HCT116 (cell line): ENCODE measurements around the gene PSMC3IP. TPM values are rescaled to one million over a fixed set of nuclear protein-coding genes. Genes with fewer than 3 reads are reported as not detected.

Experiments used
- ATAC-seq: fragments of 200-7000 bp; cut with Tn5 transposase; 2 replicates; pipeline ENCODE4 v1.9.1; 2020; ENCODE audit warnings: mild to moderate bottlenecking, moderate library complexity
- BruUV-seq: library from RNA; stranded (reverse); fragments of 400-500 nt; replicated peaks from 2 replicates; lab custom pipeline; 2021; lab: Mats Ljungman, UMichigan
- CTCF ChIA-PET: fragments of 300-600 bp; sonication (Branson Sonifier 250); formaldehyde crosslinking; loops from one replicate; lab custom pipeline; 2021; ENCODE audit warnings: antibody characterized with exemption; lab: Charles Lee
- POLR2A ChIA-PET: fragments of 300-600, 350-600 bp; sonication (Branson Sonifier 250); formaldehyde crosslinking; loops from one replicate; lab custom pipeline; 2021; ENCODE audit warnings: antibody characterized with exemption; lab: Charles Lee
- RAD21 ChIA-PET, 2 experiments: fragments of 300-600 bp; sonication (Branson Sonifier 250); formaldehyde crosslinking; loops; one replicate each; lab custom pipeline; 2023; ENCODE audit warnings: low total read pairs in 2 of 2; ENCODE audit not compliant: uncharacterized antibody in 2 of 2, unreplicated experiment in 2 of 2, low non-redundant PET in 1 of 2; lab: Charles Lee
- DNase-seq: peaks from one replicate; pipeline ENCODE4 v3.0.0-alpha.2; 2010; ENCODE audit warnings: low read depth, low spot score
- H2AFZ ChIP-seq: fragments of 200-600 bp; shearing (Covaris generic), sonication (generic); 2 replicates; pipeline ENCODE4 v1.6.1; 2017; ENCODE audit warnings: low read depth, mixed run types, mixed read lengths, antibody characterized with exemption, low read length; ENCODE audit not compliant: poor library complexity, severe bottlenecking
- H3K27ac ChIP-seq: 2 replicates; pipeline ENCODE4 v1.5.1; 2012; ENCODE audit warnings: low read depth, low read length
- H3K27me3 ChIP-seq: fragments of 200-600 bp; sonication (generic); 2 replicates; pipeline ENCODE4 v1.6.1; 2016; ENCODE audit warnings: mixed run types, low read length, mixed read lengths; ENCODE audit not compliant: insufficient read depth
- H3K36me3 ChIP-seq, 2 experiments: fragments of 200-500 bp in 1 of 2; fragments of 200-600 bp in 1 of 2; sonication (Bioruptor generic) in 1 of 2; sonication (generic) in 1 of 2; 2 replicates each; pipeline versions ENCODE4 v1.5.1 to v1.6.1; 2014 to 2016; ENCODE audit warnings: low read length in 2 of 2, inconsistent platforms in 1 of 2, mixed read lengths in 1 of 2, mixed run types in 1 of 2; ENCODE audit not compliant: insufficient read depth in 2 of 2, control insufficient read depth in 1 of 2
- H3K4me1 ChIP-seq, 2 experiments: fragments of 200-600 bp in 1 of 2; sonication (generic) in 1 of 2; 2 replicates each; pipeline versions ENCODE4 v1.5.1 to v1.6.1; 2012 to 2017; ENCODE audit warnings: low read length in 2 of 2, inconsistent platforms in 1 of 2, mild to moderate bottlenecking in 1 of 2, mixed read lengths in 1 of 2, mixed run types in 1 of 2, moderate library complexity in 1 of 2; ENCODE audit not compliant: insufficient read depth in 2 of 2, control insufficient read depth in 1 of 2
- H3K4me2 ChIP-seq: fragments of 200-600 bp; sonication (generic); 2 replicates; pipeline ENCODE4 v1.6.1; 2017; ENCODE audit warnings: mixed run types, low read length, mixed read lengths
- H3K4me3 ChIP-seq, 2 experiments: fragments of 200-600 bp in 1 of 2; sonication (generic) in 1 of 2; replicated peaks in 1 of 2; 2 replicates each; pipeline ENCODE4 v1.5.1; 2011 to 2016; ENCODE audit warnings: low read length in 2 of 2, control low read depth in 1 of 2, low read depth in 1 of 2, mild to moderate bottlenecking in 1 of 2, mixed read lengths in 1 of 2, mixed run types in 1 of 2
- H3K79me2 ChIP-seq: fragments of 200-600 bp; sonication (generic); 2 replicates; pipeline ENCODE4 v1.6.1; 2017; ENCODE audit warnings: mild to moderate bottlenecking, mixed run types, low read length, moderate library complexity, mixed read lengths; ENCODE audit not compliant: insufficient read depth
- H3K9ac ChIP-seq: fragments of 200-600 bp; sonication (generic); 2 replicates; pipeline ENCODE4 v1.6.1; 2016; ENCODE audit warnings: low read length, mixed read lengths
- H3K9me2 ChIP-seq: fragments of 200-600 bp; sonication (generic), shearing (Covaris generic); 2 replicates; pipeline ENCODE4 v1.6.1; 2017; ENCODE audit warnings: mixed run types, mild to moderate bottlenecking, moderate library complexity; ENCODE audit not compliant: insufficient read depth
- H3K9me3 ChIP-seq, 2 experiments: fragments of 200-500 bp in 1 of 2; fragments of 200-600 bp in 1 of 2; sonication (Bioruptor generic) in 1 of 2; sonication (generic) in 1 of 2; 2 replicates each; pipeline ENCODE4 v1.6.1; 2014 to 2017; ENCODE audit warnings: low read length in 2 of 2, mixed read lengths in 2 of 2, inconsistent platforms in 1 of 2, low read depth in 1 of 2, mild to moderate bottlenecking in 1 of 2, mixed run types in 1 of 2, moderate library complexity in 1 of 2; ENCODE audit not compliant: control insufficient read depth in 1 of 2, insufficient read depth in 1 of 2
- H4K20me1 ChIP-seq: fragments of 200-600 bp; sonication (generic), shearing (Covaris generic); 2 replicates; pipeline ENCODE4 v1.6.1; 2017; ENCODE audit warnings: mixed run types, mild to moderate bottlenecking, moderate library complexity; ENCODE audit not compliant: insufficient read depth
- CBX3 ChIP-seq: IDR thresholded peaks from 2 replicates; pipeline ENCODE4 v1.6.1; 2012; ENCODE audit warnings: low read depth
- CEBPB ChIP-seq: IDR thresholded peaks from 2 replicates; pipeline ENCODE4 v1.6.1; 2012; ENCODE audit warnings: low read depth
- EGR1 ChIP-seq: IDR thresholded peaks from 2 replicates; pipeline ENCODE4 v1.6.1; 2012; ENCODE audit warnings: low read depth
- EZH2phosphoT487 ChIP-seq: fragments of 200-600 bp; IDR thresholded peaks from 2 replicates; pipeline ENCODE4 v1.6.1; 2018; ENCODE audit warnings: antibody characterized with exemption, borderline replicate concordance
- FOSL1 ChIP-seq: IDR thresholded peaks from 2 replicates; pipeline ENCODE4 v1.6.1; 2012; ENCODE audit warnings: low read depth
- JUND ChIP-seq: IDR thresholded peaks from 2 replicates; pipeline ENCODE4 v1.6.1; 2012
- POLR2A ChIP-seq: IDR thresholded peaks from 2 replicates; pipeline ENCODE4 v1.7.0; 2011; ENCODE audit warnings: borderline replicate concordance; ENCODE audit not compliant: insufficient read depth, insufficient read length; ENCODE audit errors: extremely low read depth
- SIN3A ChIP-seq: IDR thresholded peaks from 2 replicates; pipeline ENCODE4 v1.6.1; 2012; ENCODE audit warnings: low read depth
- SP1 ChIP-seq: IDR thresholded peaks from 2 replicates; pipeline ENCODE4 v1.6.1; 2012; ENCODE audit warnings: low read depth
- TCF7L2 ChIP-seq: IDR thresholded peaks from 2 replicates; pipeline ENCODE4 v1.7.0; 2011; ENCODE audit warnings: borderline replicate concordance, inconsistent platforms; ENCODE audit not compliant: insufficient read depth, insufficient read length; ENCODE audit errors: extremely low read depth
- YY1 ChIP-seq: IDR thresholded peaks from 2 replicates; pipeline ENCODE4 v1.6.1; 2011; ENCODE audit warnings: low read length, low read depth, moderate library complexity, mild to moderate bottlenecking; ENCODE audit not compliant: insufficient replicate concordance; ENCODE audit errors: extremely low read depth
- ZNF274 ChIP-seq: fragments of 200-500 bp; sonication (Bioruptor generic); IDR thresholded peaks from 2 replicates; pipeline ENCODE4 v1.6.1; 2014; ENCODE audit warnings: mild to moderate bottlenecking, low read depth, low read length, inconsistent platforms
- intact Hi-C: fragments of 100-400 bp; cut with micrococcal nuclease; formaldehyde crosslinking; loops from 2 replicates; pipeline ENCODE4 v1.10.0; 2022
- total RNA-seq: library from RNA; stranded (reverse); gene quantifications from one replicate; pipeline ENCODE4 v1.2.1, GENCODE V29; 2021; ENCODE audit not compliant: unreplicated experiment
- TF ChIP-seq, protein P1 (sequence below): IDR thresholded peaks from 2 replicates; pipeline ENCODE4 v1.6.1; 2012

PSMC3IP gene
- total RNA-seq, 1 experiment from 2014 or later = 24.3 TPM

DNA sequence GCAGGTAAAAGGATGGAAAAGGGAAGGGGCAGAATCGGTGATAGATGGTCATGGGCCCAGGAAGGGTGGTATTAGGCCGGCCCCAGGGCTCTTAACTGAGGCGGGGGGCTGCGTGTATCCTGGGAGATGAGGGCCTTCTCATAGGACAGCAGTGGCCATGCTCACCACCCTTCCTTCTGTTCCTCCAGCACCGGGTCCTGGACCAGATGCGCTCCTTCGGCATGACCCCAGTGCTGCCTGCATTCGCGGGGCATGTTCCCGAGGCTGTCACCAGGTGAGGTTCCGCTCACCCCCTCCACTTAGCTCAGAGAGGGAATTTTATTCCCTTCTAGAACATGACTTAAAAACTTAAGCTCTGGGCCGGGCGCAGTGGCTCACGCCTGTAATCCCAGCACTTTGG is 39.0 kb downstream of the PSMC3IP start:
- no peaks in the 10 kb centered on the region for H3K27me3 ChIP-seq
- no peak overlapping the region for H3K4me3 ChIP-seq
- no peaks in the 10 kb centered on the region for H3K9me3 ChIP-seq
- ATAC-seq (no peak), DNase-seq (no peak)
- H3K79me2 ChIP-seq = no peaks in the 10 kb centered on the region
- H4K20me1 ChIP-seq = no peaks in the 10 kb centered on the region
- BruUV-seq = no TSS peak
- H3K36me3 ChIP-seq = no peaks in the 10 kb centered on the region; a peak in 1 of 4 replicates
- TF ChIP-seq TCF7L2 (no peak), POLR2A (no peak), CBX3 (no peak), CEBPB (no peak), SIN3A (no peak), SP1 (no peak), FOSL1 (no peak), JUND (no peak), ZNF274 (no peak), YY1 (no peak), EZH2phosphoT487 (no peak)
- intact Hi-C loops = no loop called here
- H3K4me2 ChIP-seq = no peak overlapping the region
- POLR2A ChIA-PET = no interaction called here
- peaks cover 19 to 34% of the 10 kb centered on the region in 2 experiments for H3K4me1 ChIP-seq
- H2AFZ ChIP-seq = no peak overlapping the region
- CTCF ChIA-PET = interaction anchor here (2.2 kb wide), 1 partner anchor 10 kb away, joined by 7 read pairs; no protein-coding TSS in a partner anchor
- RAD21 ChIA-PET = no interaction called here
- H3K27ac ChIP-seq = no peak overlapping the region
- no peak overlapping the region for H3K9ac ChIP-seq
- no peaks in the 10 kb centered on the region for H3K9me2 ChIP-seq

DNA sequence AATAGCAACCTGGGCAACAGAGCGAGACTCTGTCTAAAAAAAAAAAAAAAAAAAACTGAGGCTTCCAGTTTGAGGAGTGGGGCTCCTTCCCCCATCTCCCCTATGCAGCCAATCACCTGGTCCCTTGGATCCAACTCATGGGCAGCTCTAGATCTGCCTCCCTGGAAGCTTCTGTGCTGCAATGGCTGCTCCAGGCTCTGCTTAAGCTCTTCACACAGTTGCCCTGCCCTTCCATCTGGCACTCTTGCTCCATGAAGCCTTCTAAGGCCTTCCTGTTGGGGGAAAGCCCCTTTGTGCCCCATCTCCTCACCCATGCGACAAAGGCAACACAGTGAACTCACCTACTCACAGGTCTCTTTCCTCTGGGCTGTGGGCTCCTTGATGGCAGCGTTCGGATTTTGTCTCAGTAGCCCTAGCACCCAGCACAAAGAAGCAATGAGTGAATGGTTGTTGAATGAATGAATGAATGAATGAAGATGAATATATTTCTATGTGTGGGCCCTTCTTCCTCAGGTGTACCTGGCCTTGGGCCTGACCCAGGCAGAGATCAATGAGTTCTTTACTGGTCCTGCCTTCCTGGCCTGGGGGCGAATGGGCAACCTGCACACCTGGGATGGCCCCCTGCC is 39.6 kb downstream of the PSMC3IP start:
- CTCF ChIA-PET = interaction anchor here (2.2 kb wide), 1 partner anchor 10 kb away, joined by 7 read pairs; no protein-coding TSS in a partner anchor
- H3K79me2 ChIP-seq = no peaks in the 10 kb centered on the region
- H2AFZ ChIP-seq = no peak overlapping the region
- no peak overlapping the region for H3K9ac ChIP-seq
- H3K27me3 ChIP-seq = no peaks in the 10 kb centered on the region
- no peaks in the 10 kb centered on the region; a peak in 1 of 4 replicates for H3K36me3 ChIP-seq
- ATAC-seq = no peak
- H3K4me2 ChIP-seq = no peak overlapping the region
- no peaks in the 10 kb centered on the region for H3K9me2 ChIP-seq
- RAD21 ChIA-PET = no interaction called here
- POLR2A ChIA-PET = no interaction called here
- H3K9me3 ChIP-seq = no peaks in the 10 kb centered on the region
- TF ChIP-seq JUND (no peak), SP1 (no peak), SIN3A (no peak), EGR1 (no peak), YY1 (no peak), POLR2A (no peak)
- TF ChIP-seq, protein P1, sequence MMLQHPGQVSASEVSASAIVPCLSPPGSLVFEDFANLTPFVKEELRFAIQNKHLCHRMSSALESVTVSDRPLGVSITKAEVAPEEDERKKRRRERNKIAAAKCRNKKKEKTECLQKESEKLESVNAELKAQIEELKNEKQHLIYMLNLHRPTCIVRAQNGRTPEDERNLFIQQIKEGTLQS = no peak
- DNase-seq = no peak
- no peak overlapping the region for H3K4me3 ChIP-seq
- peaks cover 19 to 34% of the 10 kb centered on the region in 2 experiments for H3K4me1 ChIP-seq
- no peaks in the 10 kb centered on the region for H4K20me1 ChIP-seq
- no TSS peak for BruUV-seq
- intact Hi-C loops = no loop called here
- no peak overlapping the region for H3K27ac ChIP-seq
